ENCODE measurements around the gene SPATC1L.
"Not testable (repeated sequence)": the region's sequence is repeated elsewhere in the genome, so short reads cannot be mapped to it uniquely, and the experiment has no call there.

The SPATC1L gene

DNA sequence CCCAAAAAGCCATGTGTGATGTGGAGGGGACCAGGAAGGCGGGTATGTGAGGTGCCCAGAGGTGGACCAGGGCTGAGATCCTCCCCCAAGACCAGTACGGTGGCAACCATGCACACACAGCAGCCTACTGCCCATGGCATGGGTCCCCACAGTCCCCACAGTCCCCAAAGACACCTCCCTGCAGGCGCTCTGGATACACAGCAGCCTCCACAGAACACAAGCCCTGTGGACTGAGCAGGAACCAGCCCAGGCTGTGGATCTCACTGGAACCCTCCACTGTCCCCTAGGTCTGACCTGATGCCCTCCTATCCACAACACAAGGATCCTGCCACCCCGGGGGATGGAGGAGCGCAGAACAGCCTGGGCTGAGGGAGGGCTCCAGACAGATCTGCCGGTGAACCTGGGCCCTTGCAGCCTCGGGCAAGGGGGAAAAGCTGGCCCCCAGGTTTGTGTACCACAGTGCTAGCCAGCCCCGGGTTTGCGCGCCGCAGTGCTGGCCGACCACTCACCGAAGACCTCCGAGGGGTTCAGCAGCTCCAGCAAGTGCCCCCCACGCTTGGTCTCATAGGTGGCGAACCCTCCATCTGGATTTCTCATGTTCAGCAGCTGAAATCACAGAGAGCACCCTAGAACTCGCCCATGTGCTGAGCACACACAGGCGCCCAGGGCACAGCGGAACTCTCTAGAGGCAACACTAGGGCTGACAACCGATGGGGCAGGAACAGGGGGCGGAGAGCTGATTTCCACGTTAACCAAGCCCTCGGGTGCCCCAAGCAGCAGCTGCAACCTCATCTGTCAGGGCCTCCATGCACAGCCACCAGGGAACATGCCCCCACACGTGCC is 22.1 kb upstream of the SPATC1L start:
- Histone ChIP-seq H3K9me3 (replicated peaks in 1 of 11) (no peaks in the 10 kb centered on the region), H3K36me3 (peaks cover 18 to 95% (median 37%) of the 10 kb centered on the region in 11 experiments; a peak in 21 of 22 replicates), H3K27me3 (no peaks in the 10 kb centered on the region), H4K20me1 (peaks cover 5 to 53% (median 26%) of the 10 kb centered on the region in 11 experiments; a peak in 15 of 22 replicates), H3K4me1 (peaks cover 0 to 54% (median 35%) of the 10 kb centered on the region in 10 experiments; a peak in 16 of 20 replicates), H3K9ac (peak overlapping the region in 3 of 11 experiments; percentile 33 to 44 (median 44); a peak in 5 of 22 replicates), H3K4me3 (no peak overlapping the region), H3K27ac (peak overlapping the region in 4 of 11 experiments; percentile 0 to 55 (median 29); a peak in 5 of 22 replicates), H3K4me2 (peak overlapping the region in 8 of 11 experiments; percentile 51 to 91 (median 70); a peak in 16 of 22 replicates)
- no peak for TF ChIP-seq Cebpa-rat (IDR thresholded peaks at IDR 0.05)

DNA sequence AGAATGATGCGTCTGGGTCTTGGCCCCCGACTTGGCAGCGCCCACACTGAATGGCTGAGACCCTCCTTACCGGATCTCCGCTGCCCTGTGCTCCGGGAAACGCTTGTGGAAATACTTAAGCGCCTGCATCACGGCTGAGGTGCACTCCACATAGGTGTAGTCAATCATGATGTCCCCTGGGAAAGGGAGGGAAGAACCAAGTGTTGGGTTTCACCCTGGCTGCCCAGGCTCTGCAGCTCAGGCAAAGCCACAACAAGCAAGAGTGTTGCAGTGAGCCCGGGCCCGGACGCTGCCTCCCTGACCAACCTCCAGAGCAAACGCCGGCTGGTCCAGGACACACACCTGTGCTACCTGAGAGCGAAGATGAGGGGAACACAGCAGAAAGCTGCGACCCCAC is 21.5 kb upstream of the SPATC1L start:
- H3K4me3 ChIP-seq, result no peak overlapping the region
- no peaks in the 10 kb centered on the region for H3K9me3 ChIP-seq (replicated peaks in 1 of 11)
- peak overlapping the region in 1 of 11 experiments; percentile 55; a peak in 2 of 22 replicates for H3K27ac ChIP-seq
- H3K36me3 ChIP-seq, result peaks cover 18 to 92% (median 39%) of the 10 kb centered on the region in 11 experiments; a peak in 21 of 22 replicates
- H4K20me1 ChIP-seq, result peaks cover 5 to 48% (median 24%) of the 10 kb centered on the region in 11 experiments; a peak in 15 of 22 replicates
- no peaks in the 10 kb centered on the region for H3K27me3 ChIP-seq
- peak overlapping the region in 5 of 11 experiments; percentile 61 to 91 (median 78); a peak in 9 of 22 replicates for H3K4me2 ChIP-seq
- no peak for TF ChIP-seq Cebpa-rat (IDR thresholded peaks at IDR 0.05)
- H3K4me1 ChIP-seq, result peaks cover 0 to 49% (median 35%) of the 10 kb centered on the region in 10 experiments; a peak in 16 of 20 replicates
- H3K9ac ChIP-seq, result no peak overlapping the region; a peak in 1 of 22 replicates

DNA sequence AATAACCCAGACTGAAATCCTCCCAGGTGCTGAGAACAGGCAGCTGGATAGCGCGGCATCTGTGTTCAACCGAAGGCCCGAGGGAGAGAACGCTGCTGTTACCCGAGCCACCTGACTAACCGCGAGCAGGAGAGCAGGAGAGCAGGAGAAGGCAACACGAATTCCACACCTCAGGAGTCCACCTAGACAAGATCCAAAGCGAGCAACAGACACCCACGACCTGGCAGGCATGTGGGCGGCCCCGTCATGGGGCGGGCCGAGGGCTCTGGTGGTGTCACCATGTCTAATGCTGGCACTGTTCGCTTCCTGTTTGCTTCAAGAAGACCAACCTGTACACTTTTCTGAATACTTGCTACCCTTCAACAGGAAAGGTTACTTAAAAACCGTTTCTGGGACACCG is 20.9 kb upstream of the SPATC1L start:
- Histone ChIP-seq H3K4me1 (peaks cover 0 to 45% (median 34%) of the 10 kb centered on the region in 10 experiments; a peak in 16 of 20 replicates), H3K36me3 (peaks cover 18 to 92% (median 41%) of the 10 kb centered on the region in 11 experiments), H3K4me2 (0 out of 22 replicates have a peak overlapping the region, but pooled peaks of 1 of the 11 experiments have one; percentile 78), H3K9ac (no peak overlapping the region), H3K4me3 (no peak overlapping the region), H3K27me3 (no peaks in the 10 kb centered on the region), H3K27ac (no peak overlapping the region), H4K20me1 (peaks cover 5 to 42% (median 18%) of the 10 kb centered on the region in 11 experiments; a peak in 15 of 22 replicates), H3K9me3 (replicated peaks in 1 of 11) (no peaks in the 10 kb centered on the region)
- no peak for TF ChIP-seq Cebpa-rat (IDR thresholded peaks at IDR 0.05)

DNA sequence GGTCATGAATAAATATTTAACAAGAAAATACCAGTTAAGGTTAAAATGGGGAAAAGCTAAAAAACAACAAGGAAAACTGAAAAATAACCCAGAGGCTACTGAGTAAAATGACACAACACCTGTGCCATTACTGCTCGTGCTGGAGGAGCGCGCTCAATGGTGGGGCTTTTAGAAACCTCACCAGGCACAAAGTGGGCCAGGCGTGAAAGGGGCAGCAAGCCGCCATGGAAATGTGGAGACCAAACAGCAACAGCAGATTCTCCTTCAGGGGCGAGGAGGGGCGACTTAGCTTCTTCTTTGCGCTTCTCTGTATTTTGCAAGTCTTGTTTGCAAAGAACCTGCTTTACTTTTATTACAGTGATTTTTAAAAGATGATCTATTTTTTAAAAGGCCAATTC is 18.9 kb upstream of the SPATC1L start:
- Histone ChIP-seq H3K9ac (no peak overlapping the region), H4K20me1 (peaks cover 5 to 36% (median 15%) of the 10 kb centered on the region in 11 experiments; a peak in 15 of 22 replicates), H3K4me3 (no peak overlapping the region), H3K36me3 (peaks cover 30 to 92% (median 53%) of the 10 kb centered on the region in 11 experiments), H3K4me1 (peaks cover 0 to 34% (median 26%) of the 10 kb centered on the region in 10 experiments; a peak in 16 of 20 replicates), H3K9me3 (replicated peaks in 1 of 11) (peaks cover 0 to 7% (median 3%) of the 10 kb centered on the region in 11 experiments; a peak in 5 of 22 replicates), H3K4me2 (no peak overlapping the region), H3K27me3 (no peaks in the 10 kb centered on the region), H3K27ac (no peak overlapping the region)
- no peak for TF ChIP-seq Cebpa-rat (IDR thresholded peaks at IDR 0.05)

DNA sequence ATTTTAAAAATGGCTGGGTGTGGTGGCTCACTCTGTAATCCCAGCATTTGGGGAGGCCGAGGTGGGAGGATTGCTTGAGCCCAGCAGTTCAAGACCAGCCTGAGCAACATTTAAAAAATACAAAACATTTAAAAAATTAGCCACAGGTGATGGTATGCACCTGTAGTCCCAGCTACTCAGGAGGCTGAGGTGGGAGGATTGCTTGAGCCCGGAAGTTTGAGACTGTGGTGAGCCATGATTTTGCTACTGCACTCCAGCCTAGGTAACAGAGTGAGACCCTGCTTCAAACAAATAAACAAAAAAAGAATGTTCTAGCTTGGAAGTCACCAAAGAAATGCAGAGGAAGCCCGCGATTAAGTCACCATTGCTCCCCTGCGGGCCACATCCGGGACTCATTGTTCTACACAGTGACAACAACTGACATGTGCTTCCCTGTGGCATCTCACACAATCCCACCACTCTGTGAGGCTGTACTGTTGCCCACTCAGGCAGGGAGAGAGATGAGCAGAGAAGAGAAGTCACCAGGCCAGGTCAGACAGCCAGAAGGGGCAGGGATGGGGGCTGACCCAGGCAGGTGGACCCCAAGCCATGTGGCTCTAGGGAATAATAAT is 18.4 kb upstream of the SPATC1L start:
- TF ChIP-seq Cebpa-rat (IDR thresholded peaks at IDR 0.05), result no peak
- Histone ChIP-seq H3K4me1 (peaks cover 0 to 29% (median 21%) of the 10 kb centered on the region in 10 experiments; a peak in 15 of 20 replicates), H3K9me3 (replicated peaks in 1 of 11) (peaks cover 0 to 7% (median 3%) of the 10 kb centered on the region in 11 experiments; a peak in 5 of 22 replicates), H3K27ac (no peak overlapping the region), H3K27me3 (no peaks in the 10 kb centered on the region), H3K4me3 (no peak overlapping the region), H4K20me1 (peaks cover 4 to 31% (median 10%) of the 10 kb centered on the region in 11 experiments; a peak in 14 of 22 replicates), H3K9ac (no peak overlapping the region), H3K4me2 (no peak overlapping the region), H3K36me3 (peaks cover 30 to 92% (median 57%) of the 10 kb centered on the region in 11 experiments)

DNA sequence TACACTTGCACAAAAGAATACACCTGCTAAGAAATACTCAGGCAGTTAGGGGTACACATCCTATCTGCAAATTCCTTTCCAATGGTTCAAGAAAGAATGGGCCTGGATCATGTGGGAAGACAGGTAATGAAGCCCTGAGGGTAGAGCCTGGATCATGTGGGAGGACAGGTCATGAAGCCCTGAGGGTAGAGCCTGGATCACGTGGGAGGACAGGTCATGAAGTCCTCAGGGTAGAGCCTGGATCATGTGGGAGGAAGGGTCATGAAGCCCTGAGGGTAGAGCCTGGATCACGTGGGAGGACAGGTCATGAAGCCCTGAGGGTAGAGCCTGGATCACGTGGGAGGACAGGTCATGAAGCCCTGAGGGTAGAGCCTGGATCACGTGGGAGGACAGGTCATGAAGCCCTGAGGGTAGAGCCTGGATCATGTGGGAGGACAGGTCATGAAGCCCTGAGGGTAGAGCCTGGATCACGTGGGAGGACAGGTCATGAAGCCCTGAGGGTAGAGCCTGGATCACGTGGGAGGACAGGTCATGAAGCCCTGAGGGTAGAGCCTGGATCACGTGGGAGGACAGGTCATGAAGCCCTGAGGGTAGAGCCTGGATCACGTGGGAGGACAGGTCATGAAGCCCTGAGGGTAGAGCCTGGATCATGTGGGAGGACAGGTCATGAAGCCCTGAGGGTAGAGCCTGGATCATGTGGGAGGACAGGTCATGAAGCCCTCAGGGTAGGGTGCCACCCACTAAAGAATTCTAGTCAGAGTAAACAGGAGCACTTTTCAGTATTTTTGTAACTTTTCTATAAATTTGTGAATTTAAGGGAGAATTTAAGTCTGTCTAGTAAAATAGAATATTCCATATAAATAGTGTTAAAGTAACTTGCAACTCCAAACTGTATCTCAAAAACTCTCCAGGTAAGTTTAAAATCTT is 16.9 kb upstream of the SPATC1L start:
- H3K9ac ChIP-seq; H3K4me2 ChIP-seq; H3K27me3 ChIP-seq; H3K9me3 ChIP-seq (replicated peaks in 1 of 11); H3K27ac ChIP-seq; H3K4me3 ChIP-seq: not testable (repeated sequence)
- H3K4me1 ChIP-seq, result peaks cover 0 to 13% (median 5%) of the 10 kb centered on the region in 10 experiments; a peak in 10 of 20 replicates
- H3K36me3 ChIP-seq, result peaks cover 36 to 92% (median 67%) of the 10 kb centered on the region in 11 experiments
- H4K20me1 ChIP-seq, result peaks cover 0 to 24% (median 0%) of the 10 kb centered on the region in 11 experiments; a peak in 5 of 22 replicates

DNA sequence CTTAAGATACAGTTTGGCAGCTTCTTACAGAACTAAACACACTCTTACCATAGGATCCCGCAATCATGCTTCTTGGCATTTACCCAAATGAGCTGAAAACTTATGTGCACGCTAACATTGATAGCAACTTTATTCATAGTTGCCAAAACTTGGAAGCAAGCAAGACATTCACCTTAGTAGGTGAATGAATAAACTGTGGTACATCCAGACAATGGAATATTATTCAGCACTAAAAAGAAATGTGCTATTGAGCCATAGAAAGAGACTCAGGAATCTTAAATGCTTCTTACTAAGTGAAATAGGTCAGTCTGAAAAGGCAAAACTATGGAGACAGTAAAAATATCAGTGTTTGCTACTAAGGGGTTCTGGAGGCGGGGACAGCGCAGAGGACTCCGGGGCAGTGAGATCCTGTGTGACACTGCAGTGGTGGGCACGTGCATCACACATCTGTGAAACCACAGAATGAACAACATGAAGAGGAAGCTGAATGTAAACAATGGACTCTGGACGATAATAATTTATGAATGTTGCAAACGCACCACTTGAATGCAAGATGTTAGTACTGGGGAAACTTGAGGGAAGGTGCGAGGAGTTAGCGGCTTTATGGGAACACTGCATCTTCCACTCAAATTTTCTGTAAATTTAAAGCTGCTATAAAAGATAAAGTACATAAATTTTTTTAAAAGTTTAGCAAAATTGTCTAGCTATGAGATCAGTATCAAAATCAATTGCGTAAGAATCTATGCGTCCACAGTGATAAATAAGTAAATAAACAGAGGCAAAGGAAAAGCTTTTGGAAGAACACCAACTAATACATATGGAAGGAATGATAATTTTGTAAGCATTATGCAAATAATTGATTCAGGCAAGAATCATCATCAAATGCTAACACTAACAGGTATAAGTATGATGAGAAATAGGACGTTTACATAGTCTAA is 15.4 kb upstream of the SPATC1L start:
- no peak overlapping the region for H3K4me2 ChIP-seq
- no peak overlapping the region for H3K27ac ChIP-seq
- H3K9me3 ChIP-seq (replicated peaks in 1 of 11), result peaks cover 0 to 7% (median 3%) of the 10 kb centered on the region in 11 experiments; a peak in 5 of 22 replicates
- no peak overlapping the region for H3K9ac ChIP-seq
- no peak for TF ChIP-seq Cebpa-rat (IDR thresholded peaks at IDR 0.05)
- peaks cover 0 to 21% (median 0%) of the 10 kb centered on the region in 11 experiments; a peak in 4 of 22 replicates for H4K20me1 ChIP-seq
- no peak overlapping the region for H3K4me3 ChIP-seq
- peaks cover 0 to 2% (median 0%) of the 10 kb centered on the region in 10 experiments; a peak in 6 of 20 replicates for H3K4me1 ChIP-seq
- no peaks in the 10 kb centered on the region for H3K27me3 ChIP-seq
- H3K36me3 ChIP-seq, result peaks cover 37 to 92% (median 68%) of the 10 kb centered on the region in 11 experiments
